Stimulated activated CD8-positive, alpha-beta memory T cell treated with anti-CD3 and anti-CD28 coated beads, Interleukin-4, amount 100 ng/mL, for 4 hours (primary cell): ENCODE data around the gene MTHFSD.

ENCODE experiments used
- DNase-seq, 2 donors: peaks; one replicate each; pipeline ENCODE4 v3.0.0-alpha.2; 2020; ENCODE audit warnings: low read depth in 2 of 2, low spot score in 1 of 2

Gene MTHFSD

DNA sequence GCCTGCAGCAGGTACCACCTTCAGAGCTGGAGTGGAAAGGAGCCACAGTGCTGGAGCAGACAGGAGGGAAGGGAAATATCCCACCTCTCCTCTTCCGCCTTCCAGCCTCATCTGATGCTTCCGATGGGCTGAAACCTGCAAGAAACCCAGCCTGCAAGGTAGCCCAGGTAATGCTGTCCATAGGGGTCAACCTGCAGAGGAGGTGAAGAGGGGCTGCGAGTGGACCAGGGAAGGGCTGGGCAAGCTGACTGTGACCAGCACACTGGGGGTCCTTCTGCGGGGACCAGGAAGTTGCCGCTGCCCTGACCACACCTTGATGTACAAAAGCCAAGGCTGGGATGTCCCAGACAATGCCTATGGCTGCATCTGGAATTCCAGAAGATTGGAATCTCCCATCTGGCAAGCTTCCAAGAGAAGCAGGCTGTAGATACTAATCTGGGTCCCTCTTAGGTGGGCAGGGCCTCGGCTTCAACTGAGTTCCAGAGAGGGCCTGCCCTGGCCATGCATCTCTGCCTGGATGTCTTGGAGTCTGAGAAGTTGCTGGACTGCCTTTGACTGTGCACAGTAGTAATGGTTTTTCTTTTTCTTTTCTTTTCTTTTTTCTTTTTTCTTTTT, 29.1 kb upstream of the MTHFSD start:
- no peak for DNase-seq

GRCh38 chr16:86581458-86581857, 26.4 kb upstream of the MTHFSD start:
- no peak for DNase-seq

GRCh38 chr16:86580791-86581170, 25.7 kb upstream of the MTHFSD start:
- DNase-seq = no peak

DNA sequence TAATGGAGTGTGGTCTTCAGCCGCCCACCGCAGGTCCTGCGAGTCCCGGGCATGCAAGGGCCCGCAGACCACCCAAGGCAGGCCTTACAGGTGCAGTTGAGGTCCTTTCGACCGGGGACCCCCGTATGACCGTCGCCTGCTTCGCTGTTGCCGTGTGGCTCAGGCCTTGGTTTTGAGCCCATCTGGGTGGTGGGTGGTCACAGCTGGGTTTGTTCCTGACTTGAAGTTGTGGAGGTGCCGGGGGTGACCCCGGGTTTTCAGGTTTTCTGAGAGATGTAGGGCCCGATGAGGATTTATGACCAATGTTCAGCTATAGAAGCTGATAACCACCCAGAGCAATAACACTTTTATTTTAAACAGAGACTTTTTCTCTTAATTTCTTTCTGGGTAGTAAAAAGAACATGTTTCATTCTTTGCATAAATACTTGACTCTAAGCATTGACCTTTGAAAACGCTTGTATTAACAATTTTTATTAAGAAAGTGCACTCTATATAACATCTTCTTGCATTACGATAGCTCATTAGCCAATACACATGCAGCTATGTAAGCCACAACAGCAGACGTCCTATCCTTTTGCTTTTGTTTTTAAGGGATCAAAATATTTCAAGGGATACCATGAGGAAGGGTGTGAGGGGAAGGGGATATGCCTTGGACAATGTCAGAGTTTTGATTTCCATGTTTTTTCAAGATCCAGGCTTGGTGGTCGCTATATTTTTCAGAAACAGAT, 25.2 kb upstream of the MTHFSD start:
- DNase-seq = no peak

- DNase-seq = no peak
These were observed 24.4 kb upstream of the MTHFSD start for GRCh38 chr16:86579268-86580062.

DNA sequence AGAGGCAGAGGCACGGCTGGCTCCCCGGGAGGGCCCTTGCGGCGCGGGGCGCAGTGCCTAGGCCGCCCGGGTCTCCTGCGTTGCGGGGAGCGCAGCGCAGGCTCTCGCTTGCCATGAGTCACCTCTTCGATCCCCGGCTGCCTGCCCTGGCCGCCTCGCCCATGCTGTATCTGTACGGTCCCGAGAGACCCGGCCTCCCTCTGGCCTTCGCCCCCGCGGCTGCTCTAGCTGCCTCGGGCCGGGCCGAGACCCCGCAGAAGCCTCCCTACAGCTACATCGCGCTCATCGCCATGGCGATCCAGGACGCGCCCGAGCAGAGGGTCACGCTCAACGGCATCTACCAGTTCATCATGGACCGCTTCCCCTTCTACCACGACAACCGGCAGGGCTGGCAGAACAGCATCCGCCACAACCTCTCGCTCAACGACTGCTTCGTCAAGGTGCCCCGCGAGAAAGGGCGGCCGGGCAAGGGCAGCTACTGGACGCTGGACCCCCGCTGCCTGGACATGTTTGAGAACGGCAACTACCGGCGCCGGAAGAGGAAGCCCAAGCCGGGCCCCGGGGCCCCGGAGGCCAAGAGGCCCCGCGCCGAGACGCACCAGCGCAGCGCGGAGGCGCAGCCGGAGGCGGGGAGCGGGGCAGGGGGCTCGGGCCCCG, 23.7 kb upstream of the MTHFSD start:
- DNase-seq = no peak

GRCh38 chr16:86578061-86578599, 23.1 kb upstream of the MTHFSD start, which contains the start of gene FOXL1:
Gene FOXL1, plus strand, starts transcription at chr16:86578549. Its CDS starts 175 bp downstream, at chr16:86578724.
- no peak for DNase-seq

- no peak for DNase-seq
These were observed 22.4 kb upstream of the MTHFSD start for GRCh38 chr16:86577314-86577971.

- DNase-seq = no peak
These were observed 21.7 kb upstream of the MTHFSD start for GRCh38 chr16:86576591-86577313.

DNA sequence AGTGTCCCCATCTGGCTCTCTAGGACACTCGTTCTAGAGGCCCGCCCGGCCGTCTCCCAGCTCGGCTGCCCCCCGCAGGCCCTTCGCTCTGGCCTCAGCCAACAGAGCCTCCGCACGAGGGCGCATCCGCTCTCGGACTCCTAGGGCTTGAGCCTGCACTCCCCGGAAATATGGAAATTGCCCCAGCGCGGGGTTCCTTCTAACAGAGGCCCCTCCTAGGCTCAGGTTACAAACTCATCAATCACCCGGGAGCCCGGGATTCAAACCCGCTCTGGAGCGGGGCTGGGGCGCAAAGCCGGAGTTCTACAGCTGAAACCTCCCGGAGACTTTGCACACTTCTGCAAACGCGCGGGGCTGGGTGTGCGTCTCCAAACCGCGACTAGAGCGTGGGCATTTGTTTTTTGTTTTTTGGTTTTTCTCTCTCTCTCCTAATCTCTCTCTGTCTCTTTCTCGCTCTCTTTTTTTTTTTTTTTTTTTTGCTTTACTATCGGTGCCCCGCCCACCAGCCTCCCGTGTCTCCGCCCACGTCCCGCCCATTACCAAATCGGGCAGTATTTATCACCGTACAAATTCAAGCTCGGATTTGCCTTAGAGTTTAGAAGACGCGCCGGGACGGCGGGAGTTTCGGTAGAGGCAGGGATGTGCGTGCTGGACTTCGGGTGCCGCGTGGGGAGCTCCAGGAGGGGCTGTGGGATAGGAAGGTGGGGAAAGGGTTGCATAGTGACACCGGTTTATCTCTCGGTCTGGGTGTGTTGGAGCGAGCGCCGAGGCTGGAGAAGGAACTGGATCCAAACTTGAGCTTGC, 20.9 kb upstream of the MTHFSD start:
- no peak for DNase-seq

DNA sequence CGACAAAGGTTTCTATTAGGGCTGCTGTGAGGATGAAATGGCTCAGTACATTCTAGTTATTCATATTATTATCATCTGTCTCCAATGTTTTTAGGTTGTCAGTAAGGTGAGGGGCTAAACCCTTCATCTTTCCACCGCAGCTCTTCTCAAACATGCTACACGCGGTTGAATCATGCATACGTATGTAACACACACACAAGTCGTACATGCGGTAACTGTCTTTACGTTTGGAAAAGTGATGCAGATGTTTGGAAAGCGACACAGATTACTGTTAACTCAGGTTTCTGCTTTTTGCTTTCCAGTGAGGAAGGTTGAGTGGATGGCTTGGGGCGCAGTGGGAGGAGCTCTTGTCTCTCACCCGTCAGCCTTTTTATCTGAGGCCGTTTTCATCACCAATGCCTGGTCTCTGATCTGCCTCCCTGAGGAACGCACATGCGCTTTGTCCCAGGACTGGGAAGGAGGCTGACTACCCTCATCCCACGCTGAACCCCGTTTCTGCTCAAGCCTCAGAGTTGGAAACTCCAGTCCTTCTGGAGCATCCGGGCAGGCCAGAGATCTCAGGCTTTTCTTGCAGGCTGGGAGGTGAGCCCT, 20.2 kb upstream of the MTHFSD start:
- no peak for DNase-seq

DNA sequence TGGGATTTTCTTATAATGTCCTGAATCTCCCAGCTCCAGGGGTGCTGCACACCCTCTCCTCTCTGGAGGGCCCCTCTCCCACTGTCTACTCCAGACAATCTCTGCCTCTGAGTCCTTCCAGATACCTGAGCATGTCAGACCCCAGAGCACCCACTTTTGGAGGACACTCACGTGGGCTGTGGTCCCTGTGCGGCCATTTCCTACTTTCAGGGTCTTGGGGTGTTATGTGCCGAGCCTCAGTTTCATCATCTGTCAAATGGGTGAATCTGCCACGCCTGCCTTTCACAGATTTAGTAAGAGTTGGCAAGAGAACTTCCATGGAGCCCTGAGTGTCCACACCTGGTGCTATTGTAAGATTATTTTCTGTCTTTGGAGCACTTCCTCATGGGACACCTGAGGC, 19.6 kb upstream of the MTHFSD start:
- no peak for DNase-seq

GRCh38 chr16:86573646-86574508, 18.8 kb upstream of the MTHFSD start:
- DNase-seq = no peak

DNA sequence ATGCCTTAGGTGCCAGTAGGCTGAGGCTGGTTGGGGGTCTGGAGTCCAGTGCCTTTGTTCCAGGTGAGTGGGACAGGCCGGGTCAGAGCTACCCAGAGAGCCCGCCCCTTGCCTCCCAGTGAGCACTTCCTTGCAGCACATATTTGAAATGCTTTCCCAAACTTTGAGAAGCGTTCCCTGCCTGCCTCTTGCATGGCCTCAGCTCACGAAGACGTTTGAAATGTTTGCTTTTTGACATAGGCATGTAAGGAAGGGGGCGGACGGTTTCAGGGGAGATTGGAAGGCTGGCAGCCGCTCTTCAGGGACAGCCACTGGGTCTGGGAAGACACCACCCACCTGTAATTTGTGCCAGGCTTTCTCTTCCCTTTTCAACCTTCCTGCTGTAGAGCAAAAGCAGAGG, 18.2 kb upstream of the MTHFSD start:
- DNase-seq = no peak

GRCh38 chr16:86572606-86573005, 17.6 kb upstream of the MTHFSD start:
- no peak for DNase-seq

DNA sequence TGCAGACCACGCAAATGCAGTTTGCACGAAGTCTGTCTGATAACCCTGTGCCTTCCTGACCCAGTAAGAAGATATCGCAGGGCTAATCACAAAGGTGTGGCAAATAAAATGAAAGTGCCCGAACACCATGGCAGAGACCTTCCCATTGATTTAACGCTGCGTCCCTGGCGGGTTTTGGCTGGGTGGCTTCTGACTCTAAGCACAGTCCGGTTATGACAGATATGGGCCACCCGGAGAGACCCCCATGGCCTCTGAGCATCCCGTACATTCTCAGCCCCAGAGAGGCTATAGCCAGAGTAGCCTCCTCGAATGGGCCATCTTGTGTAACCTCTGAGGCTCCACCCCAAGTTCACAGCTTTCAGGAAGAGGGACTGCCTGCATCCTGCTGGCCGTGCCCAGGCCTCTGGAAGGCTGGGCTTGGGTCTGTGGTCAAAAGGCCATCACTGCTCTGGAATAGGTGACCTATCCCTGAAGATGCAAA, 17.0 kb upstream of the MTHFSD start:
- DNase-seq = no peak

GRCh38 chr16:86571530-86571915, 16.5 kb upstream of the MTHFSD start:
- DNase-seq = no peak
